Putamen (tissue), 1 donor: ENCODE data around the gene KYAT1.

Source experiments
- DNase-seq: peaks from one replicate; pipeline ENCODE4 v3.0.0-alpha.2; 2016; ENCODE audit warnings: low spot score

KYAT1 gene

DNA sequence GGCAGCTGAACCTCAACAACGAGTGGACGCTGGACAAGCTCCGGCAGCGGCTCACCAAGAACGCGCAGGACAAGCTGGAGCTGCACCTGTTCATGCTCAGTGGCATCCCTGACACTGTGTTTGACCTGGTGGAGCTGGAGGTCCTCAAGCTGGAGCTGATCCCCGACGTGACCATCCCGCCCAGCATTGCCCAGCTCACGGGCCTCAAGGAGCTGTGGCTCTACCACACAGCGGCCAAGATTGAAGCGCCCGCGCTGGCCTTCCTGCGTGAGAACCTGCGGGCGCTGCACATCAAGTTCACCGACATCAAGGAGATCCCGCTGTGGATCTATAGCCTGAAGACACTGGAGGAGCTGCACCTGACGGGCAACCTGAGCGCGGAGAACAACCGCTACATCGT lies 26.6 kb upstream of the KYAT1 start:
- DNase-seq = no peak

DNA sequence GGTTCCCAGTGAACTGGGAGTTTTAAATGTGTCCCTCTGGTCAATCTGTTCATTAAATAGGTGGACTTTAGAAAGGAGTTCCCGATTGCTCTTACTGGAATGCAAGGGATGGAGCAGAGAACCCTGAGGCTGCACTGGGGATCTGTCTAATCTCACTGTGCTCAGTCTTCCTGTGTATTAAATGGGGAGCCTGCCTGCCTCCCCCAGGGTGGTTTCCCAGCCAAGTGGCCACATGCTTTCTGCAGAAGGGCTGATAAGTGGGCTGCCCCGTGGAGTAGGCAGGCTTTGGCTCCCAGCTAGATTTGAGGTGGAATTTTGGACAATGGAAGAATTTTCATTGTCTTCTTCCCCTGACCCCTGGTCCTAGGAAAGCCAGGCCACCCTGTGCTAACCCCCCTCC lies 25.0 kb upstream of the KYAT1 start:
- DNase-seq = no peak

DNA sequence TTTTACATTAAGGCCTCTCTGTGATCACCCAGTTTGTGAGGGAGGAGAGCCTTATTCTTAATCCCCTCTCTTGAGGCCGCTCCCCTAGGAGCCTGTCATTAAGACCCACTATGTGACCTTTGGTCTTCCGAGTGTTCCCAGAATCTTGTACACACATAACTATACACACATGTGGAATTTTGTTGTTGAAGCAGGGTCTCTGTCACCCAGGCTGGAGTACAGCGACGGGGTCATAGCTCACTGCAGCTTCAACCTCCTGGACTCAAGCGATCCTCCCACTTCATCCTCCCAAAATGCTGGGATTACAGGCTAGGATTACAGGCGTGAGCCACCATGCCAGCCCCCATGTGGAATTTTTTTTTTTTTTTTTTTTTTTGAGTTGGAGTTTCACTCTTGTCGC lies 24.2 kb upstream of the KYAT1 start:
- DNase-seq = no peak

DNA sequence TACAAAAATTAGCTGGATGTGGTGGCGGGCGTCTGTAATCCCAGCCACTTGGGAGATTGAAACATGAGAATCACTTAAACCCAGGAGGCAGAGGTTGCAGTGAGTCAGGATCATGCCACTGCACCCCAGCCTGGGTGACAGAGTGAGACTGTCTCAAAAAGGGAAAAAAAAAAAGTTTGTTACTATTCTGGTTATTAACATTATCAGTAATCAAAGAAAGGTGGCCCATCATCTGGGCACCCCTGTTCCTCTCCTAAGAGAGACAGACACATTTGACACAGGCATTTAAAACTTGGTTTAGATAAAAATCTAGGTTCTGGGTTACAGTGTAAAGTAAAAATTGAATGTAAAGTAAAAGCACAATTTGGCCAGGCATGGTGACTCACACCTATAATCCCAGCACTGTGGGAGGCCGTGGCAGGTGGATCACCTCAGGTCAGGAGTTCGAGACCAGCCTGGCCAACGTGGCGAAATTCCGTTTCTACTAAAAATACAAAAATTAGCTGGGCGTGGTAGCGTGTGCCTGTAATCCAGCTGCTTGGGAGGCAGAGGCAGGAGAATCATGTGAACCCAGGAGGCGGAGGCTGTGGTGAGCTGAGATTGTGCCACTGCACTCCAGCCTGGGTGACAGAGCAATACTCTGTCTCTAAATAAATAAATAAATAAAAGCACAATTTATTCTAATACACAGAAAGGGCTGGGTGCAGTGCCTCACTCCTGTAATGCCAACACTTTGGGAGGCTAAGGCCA lies 22.3 kb upstream of the KYAT1 start:
- no peak for DNase-seq

DNA sequence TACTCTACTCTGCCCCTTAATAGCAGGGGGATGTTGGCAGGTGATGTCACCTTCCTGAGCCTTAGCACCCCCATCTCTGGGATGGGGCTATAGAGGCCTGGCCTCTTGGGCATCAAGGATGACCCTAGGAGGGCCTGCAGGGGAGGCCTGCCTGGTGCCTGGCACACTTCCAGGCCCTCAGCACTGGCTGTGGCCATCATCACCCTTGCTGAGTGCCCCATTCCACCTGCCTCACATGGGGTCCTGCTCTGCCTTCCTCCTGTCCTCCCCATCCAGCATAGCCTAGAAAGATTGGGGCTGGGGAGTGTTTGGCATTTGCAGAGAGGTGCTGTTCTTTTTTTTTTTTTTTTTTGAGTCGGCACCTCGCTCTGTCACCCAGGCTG lies 21.3 kb upstream of the KYAT1 start:
- no peak for DNase-seq

DNA sequence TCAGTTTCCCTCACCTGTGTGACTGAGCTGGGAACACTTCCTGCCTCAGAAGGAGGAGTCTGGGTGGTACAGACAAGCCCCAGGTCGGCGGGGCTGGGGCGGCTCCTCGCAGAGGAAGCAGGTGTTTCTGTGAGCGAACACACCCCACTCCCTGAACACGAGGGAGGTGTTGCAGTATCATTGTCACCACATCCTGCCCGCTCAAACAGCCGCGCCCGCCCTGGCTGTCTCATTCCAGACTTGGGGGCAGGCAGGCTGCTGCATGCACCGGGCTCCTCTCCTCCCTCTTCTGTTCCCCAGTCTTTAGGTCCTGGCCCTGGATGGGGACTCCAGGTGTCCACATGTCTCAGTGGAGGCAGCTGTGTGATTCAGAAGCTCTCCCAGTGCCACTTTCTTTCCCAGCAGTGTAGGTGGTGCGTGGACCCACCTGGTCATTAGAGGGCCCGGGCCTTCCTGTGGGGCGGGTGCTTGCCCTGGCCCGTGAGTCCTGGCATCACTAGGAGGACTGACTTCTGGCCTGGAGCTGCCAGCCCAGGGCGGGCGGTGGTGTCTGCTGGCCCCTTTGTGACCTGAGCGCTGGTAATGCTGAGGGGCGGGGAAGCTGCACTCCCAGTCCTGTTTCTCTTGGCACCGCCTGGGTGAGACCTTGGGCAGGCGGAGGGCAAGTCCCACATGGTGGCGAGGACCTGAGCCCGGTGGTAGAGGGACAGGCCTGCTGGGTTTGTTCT lies 20.8 kb upstream of the KYAT1 start:
- no peak for DNase-seq

DNA sequence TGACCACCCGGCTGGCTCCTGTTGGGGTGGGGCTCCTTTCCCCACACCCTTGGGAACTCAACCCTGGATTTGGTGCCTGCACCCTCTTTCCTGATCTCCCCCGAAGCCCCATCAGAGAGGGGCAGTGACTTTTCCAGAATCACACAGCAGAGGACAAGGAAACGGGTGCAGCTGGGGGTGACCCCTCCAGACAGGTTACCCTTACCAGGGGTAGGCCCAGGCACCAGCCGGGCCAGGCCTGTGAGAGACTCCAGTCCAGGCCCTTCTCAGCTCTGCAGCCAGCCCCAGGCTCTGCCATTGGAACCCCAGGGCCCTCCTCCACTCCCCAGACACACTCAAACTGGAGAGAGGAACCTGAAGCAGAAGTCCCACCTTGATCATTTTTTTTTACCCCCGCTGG lies 20.1 kb upstream of the KYAT1 start:
- DNase-seq = no peak

DNA sequence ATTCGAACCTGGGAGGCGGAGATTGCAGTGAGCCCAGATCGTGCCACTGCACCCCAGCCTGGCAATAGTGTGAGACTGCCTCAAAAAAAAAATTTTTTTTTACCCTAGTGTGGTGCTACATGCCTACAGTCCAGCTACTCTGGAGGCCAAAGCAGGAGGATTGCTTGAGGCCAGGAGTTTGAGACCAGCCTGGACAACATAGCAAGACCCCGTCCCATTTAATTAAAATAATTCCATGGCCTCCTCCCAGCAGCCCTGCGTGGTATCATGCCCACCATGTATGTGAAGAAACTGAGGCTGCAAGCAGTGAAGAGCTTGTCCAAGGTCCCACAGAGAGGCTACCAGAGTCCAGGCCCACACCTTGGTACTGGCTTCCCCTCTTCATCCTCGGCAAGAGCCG lies 19.6 kb upstream of the KYAT1 start:
- DNase-seq = no peak

DNA sequence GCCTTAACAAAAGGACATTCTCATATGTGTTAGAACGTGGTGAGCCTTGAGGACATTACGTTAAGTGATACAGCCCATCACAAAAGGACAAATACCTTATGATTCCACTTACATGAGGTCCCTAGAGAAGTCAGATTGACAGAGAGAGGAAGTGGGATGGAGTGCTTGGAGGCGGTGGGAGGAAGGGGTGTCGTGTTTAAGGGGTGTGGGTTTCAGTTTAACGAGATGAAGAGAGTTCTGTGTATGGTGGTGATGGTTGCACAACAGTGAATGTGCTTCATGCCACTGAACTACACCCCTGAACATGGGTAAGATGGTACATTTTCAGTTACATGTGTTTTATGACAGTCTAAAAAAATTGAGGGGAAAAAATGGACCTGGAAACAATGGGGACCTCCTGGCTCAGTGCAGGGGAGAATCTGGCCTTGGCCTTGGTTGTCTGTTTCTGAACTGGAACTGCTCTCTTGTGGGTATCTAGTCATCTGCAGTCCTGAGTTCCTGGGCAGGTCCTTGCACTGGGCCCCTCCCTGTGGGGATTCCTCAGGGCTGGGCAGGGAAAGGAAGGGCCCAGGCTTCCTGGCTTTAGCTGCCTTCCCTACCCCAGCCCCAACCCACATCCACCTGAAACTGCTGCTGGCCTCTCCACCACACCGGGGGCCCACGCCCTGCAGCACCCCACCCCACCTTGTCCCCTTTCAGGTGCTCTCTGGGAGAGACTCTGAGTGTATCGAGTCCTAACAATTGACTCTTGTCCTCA lies 18.0 kb upstream of the KYAT1 start:
- no peak for DNase-seq

DNA sequence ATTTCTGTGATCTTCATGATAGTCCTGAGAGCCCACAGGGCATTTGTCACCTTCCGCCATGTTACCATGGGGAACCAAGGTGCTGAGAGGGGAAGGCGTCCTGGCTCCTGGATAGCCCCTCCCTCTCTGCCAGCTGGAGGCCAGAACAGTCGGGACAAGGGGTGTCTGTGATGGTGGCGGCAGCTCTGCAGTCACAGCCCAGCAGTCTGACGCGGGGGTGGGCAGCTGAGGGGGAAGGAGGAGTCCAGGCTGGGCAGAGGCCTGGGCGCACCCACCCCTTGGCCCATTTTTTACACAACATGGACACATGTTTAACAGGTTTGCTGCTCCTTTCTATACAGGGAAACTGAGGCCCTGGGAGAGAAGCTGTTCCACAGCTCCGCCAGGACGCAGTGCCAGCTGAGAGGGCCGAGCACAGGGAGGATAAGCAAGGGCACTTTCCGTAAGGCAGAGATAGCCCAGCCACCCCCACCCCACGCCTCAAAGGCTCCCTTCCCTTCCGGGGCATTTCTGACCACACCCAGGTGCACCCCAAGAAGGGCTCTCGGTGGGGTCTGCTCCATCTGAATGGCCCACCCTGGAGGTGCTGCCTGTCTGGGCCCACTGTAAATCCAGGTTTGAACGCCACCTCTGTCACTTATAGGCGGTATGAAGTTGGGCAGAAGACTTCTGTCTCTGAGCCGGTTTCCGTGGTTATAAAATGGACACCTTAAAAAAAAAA lies 17.3 kb upstream of the KYAT1 start:
- DNase-seq = no peak

DNA sequence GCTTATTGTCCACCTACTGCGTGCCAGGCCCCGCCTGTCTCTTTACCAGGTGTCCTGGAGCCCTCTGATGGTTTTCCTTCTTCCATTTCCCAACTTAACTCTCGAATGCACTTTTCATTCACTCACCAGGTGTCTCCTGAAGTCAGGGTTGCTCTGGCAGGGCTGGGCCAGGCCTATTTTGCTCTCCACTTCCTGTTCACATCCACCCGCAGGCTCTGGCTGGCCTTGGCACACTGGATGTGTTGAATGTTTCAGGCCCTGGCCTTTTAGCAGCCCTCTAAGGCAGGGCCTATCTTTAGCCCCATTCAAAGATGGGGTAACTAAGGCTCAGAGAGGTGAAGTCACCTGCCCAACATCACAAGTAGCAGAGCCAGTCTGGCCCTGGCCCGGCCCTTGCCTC lies 16.6 kb upstream of the KYAT1 start:
- no peak for DNase-seq

DNA sequence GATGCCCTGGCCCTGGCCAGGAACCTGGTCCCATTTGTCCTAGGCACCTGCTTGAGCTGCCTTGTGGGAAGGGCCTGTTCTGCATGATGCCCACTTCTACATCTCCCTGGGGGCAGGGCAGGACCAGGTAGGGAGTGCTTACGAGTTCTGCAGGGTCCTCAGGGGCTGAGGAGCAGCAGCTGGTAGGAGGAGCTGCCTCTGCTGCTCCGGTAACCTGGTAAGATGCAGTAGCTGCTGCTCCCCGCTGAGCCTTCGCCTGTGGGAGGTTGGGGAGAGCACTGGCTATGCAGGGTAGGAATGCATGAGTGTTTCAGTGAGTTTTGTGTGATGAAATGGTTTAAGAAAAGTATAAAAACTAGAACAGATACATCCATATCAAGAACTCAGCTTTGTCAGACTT lies 13.8 kb upstream of the KYAT1 start:
- DNase-seq = no peak

DNA sequence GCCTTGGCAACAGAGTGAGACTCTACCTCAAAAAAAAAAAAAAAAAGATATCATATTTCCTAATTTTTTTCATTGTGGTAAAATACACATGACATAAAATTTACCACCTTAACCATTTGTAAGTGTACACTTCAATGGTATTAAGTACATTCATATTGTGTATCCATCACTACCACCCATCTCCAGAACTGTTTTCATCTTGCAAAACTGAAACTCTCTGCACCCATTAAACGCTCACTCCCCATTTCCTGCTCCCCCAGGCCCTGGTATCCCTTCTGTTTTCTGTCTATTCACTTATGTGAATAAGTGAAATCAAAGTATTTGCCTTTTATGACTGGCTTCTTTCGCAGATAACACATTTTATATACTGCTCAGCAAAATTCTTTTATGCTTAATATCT lies 13.0 kb upstream of the KYAT1 start:
- no peak for DNase-seq

DNA sequence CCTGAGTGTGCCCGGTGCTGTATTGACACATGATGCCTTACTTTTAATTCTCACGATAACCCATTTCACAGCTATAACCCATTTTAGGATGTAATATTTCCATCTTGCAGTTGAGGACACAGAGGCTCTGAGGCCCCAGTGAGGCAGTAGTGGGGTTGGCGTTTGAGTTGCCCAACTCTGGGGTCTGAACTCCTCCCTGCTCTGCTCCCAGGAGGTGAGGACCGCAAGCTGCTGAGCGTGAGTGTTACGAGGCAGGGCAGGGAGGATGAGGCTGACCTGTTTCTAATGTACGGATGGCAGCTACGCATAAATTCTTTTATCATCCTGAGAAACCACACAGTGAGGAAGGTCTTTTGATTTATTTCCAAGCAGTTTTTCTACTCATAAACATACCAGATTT lies 11.6 kb upstream of the KYAT1 start:
- no peak for DNase-seq

DNA sequence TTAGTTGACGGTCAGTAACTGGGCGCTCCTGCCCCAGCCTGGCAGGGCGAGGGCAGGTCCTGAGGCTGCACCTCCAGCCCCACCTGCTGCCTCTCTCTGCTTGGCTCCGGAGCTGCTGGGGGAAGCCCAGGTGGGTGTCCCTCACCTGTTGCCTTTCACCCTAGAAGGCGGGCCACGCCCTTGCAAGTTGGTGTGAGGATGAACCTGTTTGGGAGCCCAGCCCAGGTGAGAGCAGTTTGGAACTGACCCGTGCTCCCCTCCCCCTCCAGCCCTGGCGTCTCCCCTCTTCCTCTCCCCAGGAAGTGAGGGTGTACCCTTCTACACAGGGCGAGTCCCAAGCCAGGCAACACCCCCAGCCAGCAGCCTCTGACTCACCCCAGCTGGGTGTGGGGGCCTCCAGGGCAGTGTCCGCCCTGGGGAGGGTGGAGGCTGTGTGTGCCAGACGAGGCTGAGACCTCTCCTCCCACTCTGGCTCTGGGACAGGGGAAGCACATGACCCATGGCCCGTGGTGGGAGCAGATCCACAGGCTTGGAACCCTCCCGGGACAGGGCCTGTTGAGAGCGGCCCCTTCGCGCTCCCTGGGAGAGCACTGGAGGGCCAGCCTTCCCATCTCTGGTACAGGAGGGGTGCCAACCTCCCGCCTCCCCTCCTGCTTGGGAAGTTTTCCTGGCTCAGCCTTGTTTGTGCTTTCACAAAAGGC lies 10.6 kb upstream of the KYAT1 start:
- DNase-seq = peak; percentile 92

DNA sequence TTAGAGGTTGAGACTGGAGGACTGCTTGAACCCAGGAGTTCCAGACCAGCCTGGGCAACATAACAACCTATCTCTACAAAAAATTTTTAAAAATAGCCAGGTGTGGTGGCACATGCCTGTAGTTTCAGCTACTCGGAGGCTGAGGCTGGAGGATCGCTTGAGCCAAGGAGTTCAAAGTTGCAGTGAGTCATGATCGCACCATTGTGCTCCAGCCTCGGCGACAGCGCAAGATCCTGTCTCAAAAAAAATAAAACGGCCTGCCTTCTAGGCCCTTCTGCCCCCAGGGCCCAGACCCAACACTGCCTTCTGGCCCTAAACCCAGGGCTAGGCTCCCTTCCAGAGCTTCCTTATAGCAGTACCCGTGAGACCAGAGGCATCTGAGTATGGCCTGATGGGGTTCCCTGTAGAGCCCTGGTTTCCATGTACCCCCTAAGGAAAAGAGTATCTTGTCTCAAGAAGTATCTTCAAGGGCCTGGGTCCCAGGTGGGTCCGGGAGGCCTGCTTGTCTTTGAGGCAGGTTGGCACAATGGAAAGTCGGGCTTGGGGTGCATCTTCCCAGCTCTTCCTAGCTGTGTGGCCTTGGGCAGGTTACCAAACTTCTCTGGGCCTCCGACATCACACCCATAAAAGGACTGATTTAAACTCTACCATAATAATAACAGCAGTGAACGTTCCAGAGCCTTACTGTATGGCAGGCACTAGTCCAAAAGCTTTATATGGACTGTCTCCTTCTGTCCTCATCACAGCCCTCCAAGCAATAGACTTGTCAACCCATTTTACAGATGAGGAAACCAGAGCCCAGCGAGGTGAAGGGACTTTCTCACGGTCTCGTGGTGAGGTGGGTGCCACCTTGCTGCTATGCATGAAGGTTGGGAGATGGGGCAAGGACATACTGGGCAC lies 9.8 kb upstream of the KYAT1 start:
- DNase-seq = no peak

DNA sequence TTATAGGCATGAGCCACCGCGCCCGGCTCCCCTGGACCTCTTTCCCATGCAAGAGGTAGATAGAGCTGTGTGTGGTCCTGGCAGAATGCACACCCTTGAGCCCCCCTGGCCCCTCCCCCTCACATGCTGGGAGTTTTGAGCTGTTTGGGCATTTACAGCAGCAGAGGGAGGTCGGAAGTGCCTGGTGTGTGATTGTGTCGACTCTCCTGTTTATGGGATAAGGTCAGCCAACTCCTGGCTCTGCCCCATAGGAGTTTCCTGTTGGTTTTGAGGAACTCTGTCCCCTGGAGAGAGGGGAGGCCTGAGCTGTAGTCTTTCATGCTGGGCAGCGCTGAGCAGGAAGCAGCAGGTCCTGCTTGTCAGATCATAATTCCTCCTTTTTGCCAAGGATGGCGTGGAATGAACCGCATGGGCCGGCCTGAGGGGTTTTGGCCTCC lies 6.2 kb upstream of the KYAT1 start:
- DNase-seq = no peak

DNA sequence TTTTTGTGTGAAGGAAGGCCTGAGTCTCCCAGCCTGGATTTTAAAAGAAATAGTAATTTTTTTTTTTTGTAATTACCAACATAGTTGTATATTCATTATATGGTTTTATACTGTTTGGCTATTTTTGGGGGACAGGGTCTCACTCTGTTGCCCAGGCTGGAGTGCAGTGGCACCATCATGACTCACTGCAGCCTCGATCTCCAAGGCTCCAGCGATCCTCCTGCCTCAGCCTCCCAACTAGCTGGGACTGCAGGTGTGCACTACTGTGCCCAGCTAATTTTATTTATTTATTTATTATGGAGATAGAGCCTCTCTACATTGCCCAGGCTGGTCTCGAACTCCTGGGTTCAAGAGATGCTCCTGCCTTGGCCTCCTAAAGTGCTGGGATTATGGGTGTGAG lies 5.3 kb upstream of the KYAT1 start:
- no peak for DNase-seq

DNA sequence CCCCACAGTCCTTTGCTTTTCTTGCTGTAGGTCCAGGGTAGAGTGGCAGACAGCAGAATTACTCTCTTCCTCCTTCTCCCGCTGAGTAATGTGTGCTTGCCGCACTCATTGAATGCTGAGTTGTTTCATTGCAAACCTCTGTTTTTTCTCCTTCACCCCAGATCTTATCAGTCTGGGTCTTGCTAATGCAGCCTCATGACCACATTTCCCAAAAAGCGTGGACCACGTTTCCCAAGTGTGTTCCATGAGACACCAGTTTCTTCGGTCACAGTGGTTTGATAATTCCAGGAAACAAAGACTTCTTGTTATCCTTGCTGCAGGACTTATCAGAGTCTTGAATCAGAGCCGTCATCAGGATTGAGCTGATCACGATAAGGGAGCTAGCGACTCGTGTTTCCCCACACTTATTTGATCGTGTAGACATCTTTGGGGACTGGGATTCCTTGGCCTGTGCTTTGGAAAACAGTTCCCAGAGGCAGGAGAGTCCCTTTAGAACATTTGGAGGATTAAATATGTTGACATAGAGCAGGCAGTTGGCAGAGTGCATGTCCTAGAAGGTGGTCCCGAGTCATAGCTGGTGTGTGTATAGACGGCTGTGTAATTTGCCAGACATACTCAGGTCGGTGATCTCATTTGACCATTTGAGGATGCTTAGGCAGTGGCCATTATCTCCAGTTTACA lies 4.6 kb upstream of the KYAT1 start:
- DNase-seq = no peak

DNA sequence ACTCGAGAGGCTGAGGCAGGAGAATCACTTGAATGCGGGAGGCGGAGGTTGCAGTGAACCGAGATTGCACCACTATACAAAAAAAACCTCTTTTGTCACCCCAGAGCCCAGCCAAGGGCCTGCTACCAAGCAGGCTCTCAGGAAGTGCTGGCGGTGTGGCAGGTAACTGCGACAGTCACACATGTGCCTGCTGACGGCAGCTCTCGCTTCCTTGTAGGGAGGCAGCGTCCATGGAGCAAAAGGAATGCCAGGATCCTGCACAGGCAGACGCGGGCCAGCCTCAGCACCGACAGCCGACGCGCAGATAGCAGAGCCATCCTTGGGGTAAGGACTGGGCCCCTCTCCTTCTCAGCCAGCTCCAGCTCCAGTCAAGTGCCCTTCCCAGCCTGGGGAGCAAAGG lies 4.0 kb upstream of the KYAT1 start:
- no peak for DNase-seq
